Fibroblast of lung (primary cell): ENCODE results near the gene DGKQ.

Source experiments
- EZH2 ChIP-seq: IDR thresholded peaks from 2 replicates; pipeline ENCODE4 v1.5.1; 2012; ENCODE audit warnings: low read length, control low read depth, mild to moderate bottlenecking; ENCODE audit errors: missing control alignments
- TF ChIP-seq, protein P1 (sequence below), 2 donors: IDR thresholded peaks in 1 of 2; conservative IDR thresholded peaks in 1 of 2; 1 replicate in 1 of 2; 2 replicates in 1 of 2; pipeline ENCODE4 v1.5.1; 2011 to 2012; ENCODE audit warnings: low read length in 2 of 2, control low read depth in 1 of 2, inconsistent platforms in 1 of 2, low read depth in 1 of 2, mild to moderate bottlenecking in 1 of 2

DNA sequence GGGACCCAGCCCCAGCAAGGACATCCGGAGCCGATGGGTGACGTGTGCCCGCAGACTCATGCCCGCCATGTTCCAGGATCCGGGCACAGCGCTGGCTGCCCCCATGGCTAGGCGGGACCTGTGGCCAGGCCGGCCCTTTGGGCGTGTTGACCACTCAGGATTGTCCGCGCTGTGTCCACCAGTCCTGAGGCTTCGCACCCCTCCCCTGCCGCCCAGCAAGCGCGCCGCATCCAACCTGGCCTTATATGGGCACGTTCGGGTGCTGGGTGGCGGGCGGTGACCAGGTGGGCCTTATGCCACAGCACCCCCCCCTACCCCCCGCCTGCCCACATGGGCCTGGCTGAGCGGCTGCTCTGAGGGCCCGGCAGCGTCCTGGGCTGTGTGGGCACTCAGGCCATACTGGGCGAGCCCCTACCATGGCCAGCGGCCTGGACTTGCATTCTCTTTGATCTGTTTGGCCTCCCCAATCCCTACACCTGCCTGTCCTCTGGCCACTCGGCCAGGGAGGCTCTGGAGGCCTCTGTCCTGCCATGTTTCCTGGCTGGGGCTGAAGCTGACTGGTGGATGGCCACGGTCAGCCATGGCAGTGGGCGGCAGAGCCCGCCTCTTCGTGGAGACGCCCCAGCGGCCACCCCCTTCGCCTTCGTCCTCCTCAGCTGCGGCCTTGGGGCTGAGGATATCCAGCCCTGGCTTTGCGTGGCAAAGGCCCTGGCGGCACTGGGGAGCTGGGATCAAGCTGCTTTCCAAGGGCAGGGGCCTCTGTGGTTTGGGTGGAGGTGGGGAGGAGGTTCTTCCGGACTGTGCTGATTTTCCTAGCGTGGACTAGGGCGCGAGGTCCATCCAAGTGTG, 40.1 kb upstream of the DGKQ start:
- TF ChIP-seq, protein P1, sequence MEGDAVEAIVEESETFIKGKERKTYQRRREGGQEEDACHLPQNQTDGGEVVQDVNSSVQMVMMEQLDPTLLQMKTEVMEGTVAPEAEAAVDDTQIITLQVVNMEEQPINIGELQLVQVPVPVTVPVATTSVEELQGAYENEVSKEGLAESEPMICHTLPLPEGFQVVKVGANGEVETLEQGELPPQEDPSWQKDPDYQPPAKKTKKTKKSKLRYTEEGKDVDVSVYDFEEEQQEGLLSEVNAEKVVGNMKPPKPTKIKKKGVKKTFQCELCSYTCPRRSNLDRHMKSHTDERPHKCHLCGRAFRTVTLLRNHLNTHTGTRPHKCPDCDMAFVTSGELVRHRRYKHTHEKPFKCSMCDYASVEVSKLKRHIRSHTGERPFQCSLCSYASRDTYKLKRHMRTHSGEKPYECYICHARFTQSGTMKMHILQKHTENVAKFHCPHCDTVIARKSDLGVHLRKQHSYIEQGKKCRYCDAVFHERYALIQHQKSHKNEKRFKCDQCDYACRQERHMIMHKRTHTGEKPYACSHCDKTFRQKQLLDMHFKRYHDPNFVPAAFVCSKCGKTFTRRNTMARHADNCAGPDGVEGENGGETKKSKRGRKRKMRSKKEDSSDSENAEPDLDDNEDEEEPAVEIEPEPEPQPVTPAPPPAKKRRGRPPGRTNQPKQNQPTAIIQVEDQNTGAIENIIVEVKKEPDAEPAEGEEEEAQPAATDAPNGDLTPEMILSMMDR (conservative IDR thresholded peaks at IDR 0.05 in 1 of 2, IDR thresholded peaks at IDR 0.05 in 1 of 2; ENCODE audit: low read depth in 1 of 2, low read length in 2 of 2) = no peak
- TF ChIP-seq EZH2 = no peak
